Measurements from ENCODE around the gene SIL1. TPM values are rescaled to one million over a fixed set of nuclear protein-coding genes. Genes with fewer than 3 reads are reported as not detected.

SIL1 gene
- total RNA-seq, 1 donor from 2014 or later, result 66.6 TPM

DNA sequence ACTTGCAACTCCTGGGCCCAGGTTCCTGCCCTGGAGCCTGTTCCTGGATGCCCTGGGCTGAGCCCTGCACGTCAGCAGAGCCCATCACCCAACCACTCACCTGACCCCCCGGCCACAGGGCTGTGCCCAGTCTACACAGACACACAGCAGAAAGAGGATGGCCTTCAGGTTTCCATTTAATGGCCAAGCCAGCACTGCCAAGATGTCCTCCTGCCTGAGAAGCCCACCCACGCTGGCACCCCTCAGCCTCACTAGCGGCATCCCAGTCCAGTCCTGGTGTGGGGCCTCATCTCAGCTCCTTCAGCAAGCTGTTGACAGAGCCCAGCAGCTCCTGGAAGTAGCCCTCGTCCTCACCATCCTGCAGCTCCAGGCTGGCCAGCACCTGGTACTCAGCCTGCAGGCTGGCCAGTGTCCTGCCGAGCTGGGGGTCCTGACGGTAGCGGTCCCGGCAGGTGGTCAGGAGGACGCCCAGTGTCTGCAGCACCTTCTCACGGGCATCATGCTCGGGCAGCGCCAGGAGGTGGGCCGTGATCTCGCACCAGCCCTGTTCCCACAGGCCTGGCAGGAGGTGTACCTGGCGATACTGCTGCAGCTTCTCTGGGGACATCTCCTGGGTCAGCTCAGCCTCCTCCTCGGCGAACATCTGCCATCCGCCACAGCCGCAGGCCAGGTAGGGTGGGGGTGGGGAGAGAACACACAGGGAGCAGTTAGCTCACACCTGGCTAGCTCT lies 251.2 kb downstream of the SIL1 start:
- peak; percentile 86 for DNase-seq (ENCODE audit: low spot score)

- DNase-seq (ENCODE audit: low spot score), result peak; percentile 88
Observed at GRCh38 chr5:138946241-138946623, 251.9 kb downstream of the SIL1 start.

GRCh38 chr5:138945421-138946240 lies 252.5 kb downstream of the SIL1 start:
- no peak for DNase-seq (ENCODE audit: low spot score)

GRCh38 chr5:138944527-138945322 lies 253.4 kb downstream of the SIL1 start:
- DNase-seq (ENCODE audit: low spot score), result no peak

- no peak for DNase-seq (ENCODE audit: low spot score)
Observed at GRCh38 chr5:138943599-138944173, 254.5 kb downstream of the SIL1 start.

GRCh38 chr5:138942861-138943260 lies 255.3 kb downstream of the SIL1 start:
- no peak for DNase-seq (ENCODE audit: low spot score)

DNA sequence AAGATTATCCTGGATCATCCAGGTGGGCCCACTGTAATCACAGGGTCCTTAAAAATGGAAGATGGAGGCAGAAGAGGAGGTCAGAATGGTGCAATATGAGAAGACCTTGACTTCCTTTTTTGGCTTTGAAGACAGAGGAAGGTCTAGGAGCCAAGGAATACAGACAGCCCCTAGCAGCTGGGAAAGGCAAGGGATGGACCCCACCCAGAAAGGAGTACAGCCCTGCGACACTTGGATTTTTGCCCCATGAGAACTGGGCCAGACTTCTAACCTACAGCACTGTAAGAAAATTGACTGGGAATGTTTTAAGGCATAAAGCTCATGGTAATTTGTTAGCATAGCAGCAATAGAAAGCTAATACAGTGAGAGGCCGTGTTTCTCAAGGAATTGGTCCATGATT lies 256.1 kb downstream of the SIL1 start:
- no peak for DNase-seq (ENCODE audit: low spot score)

GRCh38 chr5:138938526-138938925 lies 259.6 kb downstream of the SIL1 start:
- DNase-seq (ENCODE audit: low spot score), result no peak

DNA sequence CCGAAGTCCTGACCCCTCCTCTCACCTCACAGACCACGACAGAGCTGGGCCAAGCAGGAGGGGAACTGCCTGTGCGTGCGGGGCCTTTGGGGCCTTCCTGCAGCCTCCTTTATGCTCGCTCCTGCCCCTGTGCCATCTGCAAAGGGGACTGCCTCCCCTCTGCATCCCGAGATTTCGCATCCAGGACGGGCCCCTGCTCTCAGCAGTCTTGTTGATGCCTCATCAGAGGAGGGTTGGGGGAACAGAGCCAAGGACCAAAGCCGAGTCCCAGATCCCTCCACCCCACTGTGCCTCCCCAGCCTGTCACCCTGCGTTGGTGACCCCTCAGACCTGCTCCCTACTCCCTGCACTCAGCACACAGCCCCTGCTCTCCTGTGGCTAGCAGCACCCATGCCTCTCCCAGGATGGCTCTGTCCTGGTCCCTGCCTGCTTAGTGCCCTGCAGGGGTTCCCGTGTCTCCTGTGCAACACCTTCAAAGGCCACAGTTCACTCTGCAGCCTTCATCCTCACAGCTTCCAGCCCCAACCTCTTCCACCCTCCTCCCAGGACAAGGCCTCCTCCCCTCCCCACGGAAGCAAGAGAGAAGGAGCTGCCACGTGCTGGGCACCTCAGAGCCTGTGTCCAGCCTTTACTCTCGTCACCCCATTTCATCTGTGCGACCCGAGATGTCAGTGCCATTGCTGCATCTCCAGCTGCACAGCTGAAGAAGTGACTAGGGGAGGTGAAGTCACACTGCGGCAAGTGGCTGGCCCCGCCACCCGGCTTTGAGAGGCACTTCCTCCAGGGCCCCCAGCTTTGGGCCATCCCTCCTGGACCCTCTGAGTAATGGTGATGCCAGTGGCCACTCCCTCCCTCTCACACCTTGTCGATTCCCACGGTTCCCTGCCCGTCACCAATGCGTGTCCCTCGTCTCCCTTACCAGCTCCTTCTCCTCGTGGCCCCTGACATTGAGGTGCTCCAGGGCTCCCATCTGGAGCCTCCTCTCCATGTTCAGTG lies 260.5 kb downstream of the SIL1 start:
- DNase-seq (ENCODE audit: low spot score), result no peak

- no peak for DNase-seq (ENCODE audit: low spot score)
Observed at GRCh38 chr5:138936968-138937345, 261.2 kb downstream of the SIL1 start.

DNA sequence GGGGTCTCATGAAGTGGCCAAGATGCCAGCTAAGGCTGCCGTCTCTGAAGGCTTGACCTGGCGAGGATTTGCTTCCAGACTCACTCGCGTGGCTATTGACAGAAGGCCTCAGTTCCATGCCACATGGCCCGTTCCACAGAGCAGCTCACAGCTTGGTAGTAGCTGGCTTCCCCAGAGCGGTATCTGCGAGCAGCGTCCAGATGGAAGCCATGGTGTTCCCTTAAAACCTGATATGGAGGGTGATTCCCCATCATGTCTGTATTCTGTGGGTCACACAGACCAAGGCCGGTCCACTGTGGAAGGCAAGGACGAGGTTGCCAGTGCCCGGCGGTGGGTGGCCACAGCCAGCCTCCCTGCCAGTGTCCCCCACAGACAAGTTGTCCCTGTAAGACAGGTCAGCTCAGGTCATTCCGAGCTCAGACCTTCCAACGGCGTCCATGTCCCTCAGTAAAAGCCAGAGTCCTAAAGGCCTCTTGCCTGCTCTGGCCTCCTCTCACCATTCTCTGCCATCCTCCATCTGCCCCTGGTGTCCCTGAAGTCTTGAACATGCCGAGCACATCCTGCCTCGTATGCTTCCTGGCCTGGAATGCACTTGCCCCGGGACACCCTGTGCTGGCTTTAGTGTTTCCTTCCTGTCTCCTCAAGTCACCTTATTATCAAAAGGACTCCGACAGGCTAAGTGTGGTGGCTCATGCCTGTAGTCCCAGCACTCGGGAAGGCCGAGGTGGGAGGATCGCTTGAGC lies 261.8 kb downstream of the SIL1 start:
- no peak for DNase-seq (ENCODE audit: low spot score)

DNA sequence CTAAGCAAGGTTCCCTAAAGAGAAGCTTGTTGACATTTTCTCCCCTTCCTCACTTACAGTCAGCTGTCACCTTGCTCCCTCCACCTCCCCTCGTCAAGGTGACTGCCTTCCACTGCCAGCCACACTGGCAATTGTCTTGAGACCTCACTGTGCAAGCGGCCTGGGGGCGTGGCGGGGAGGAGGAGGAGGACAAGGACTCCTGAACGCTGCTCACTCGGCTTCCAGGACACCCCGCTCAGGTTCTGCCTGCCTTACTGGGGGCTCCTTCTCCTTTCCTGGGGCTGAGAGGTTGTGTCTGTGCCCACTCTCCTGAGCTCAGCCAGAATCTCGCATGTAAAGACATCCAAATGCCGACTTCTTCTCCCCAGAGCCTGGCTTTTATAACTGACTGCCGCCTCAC lies 262.7 kb downstream of the SIL1 start:
- DNase-seq (ENCODE audit: low spot score), result no peak

DNA sequence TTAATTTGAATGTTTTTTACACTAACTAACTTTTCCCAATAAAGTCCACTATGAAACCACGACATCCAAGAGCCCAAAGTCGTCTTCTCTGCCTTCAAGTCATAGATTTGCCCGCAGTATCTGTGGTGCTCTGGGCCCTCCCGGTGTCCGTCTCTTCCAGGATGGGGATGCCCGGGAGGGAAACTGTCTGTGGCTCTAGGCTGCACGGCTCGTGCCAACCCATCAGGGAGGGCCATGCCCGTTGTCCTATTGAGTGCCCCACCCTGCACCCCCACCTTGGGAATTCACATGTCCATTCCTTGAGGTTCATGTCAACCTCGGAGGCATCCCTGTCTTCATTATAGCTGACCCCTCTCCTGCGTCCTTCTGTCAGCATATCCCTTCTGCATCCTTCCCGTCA lies 263.2 kb downstream of the SIL1 start:
- DNase-seq (ENCODE audit: low spot score), result no peak

- no peak for DNase-seq (ENCODE audit: low spot score)
Observed at GRCh38 chr5:138933522-138934290, 264.5 kb downstream of the SIL1 start.

DNA sequence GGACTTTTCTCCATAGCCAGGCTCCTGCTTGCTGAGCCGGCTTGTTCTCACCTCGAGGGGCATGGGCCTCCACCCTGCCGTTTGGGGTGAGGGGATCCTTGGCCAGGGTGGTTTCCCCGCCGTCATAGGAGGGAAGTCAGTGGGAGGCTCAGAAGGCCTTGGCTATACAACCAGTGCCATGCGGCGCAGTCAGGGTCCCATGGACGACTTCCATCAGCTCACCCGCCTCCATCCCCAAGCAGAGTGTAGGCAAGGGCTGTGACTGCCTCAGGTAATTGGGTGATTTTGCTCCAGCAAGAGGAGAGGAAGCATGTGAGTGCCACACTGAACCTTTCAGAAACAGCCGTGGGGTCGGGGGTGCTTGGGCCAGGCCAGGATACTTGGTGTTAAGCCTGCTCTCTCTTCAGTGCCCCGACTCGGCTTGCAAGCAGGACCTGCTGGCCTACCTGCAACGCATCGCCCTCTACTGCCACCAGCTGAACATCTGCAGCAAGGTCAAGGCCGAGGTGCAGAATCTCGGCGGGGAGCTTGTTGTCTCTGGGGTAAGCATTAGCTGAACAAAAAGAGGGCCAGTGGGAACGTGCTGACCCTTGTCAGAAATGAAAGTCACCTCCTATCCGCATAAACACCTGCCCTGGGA lies 265.9 kb downstream of the SIL1 start:
- no peak for DNase-seq (ENCODE audit: low spot score)

DNA sequence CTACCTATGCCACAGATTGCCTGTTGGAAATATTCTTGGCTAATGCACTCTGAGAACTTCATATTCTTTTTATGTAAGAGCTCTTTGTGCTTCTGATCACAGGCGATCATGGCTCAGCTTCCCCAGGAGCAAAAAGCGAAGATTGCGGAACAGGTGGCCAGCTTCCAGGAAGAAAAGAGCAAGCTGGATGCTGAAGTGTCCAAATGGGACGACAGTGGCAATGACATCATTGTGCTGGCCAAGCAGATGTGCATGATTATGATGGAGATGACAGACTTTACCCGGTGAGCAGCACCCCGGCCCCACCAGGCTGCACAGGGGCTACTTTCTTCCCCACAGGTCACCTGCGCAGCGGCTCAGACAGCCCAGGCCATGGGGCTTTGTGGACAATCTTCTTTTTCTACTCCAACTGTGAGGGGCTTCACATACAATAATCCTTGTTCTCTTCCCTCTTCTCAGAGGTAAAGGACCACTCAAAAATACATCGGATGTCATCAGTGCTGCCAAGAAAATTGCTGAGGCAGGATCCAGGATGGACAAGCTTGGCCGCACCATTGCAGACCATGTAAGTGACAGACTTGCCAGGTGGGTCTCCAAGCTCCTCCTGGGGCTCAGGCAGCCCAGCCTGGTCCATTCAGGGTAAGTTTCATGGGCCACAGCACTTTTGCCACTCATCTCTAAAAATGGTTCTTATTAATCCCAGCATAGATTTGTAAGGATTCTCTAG lies 267.6 kb downstream of the SIL1 start:
- DNase-seq (ENCODE audit: low spot score), result no peak

GRCh38 chr5:138929571-138929955 lies 268.6 kb downstream of the SIL1 start:
- DNase-seq (ENCODE audit: low spot score), result no peak

DNA sequence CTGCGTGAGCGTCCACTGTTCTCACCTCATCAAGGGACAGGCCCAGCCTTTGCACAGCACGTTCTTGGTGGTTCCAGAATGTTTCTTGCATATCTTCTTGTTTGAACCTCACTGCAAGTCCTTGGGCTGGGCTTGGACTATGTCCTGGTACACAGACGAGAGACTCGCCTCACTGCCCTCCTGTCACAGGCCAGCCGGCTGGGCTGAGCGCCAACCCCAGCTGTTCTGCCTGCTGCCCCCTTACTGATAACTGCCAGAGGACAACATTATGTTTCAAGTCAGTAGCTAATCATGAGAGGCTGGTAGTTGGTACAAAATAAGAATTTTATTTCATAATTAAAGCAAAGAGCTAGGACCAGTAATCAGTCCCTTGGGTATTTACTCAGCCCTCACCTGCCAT lies 270.2 kb downstream of the SIL1 start:
- no peak for DNase-seq (ENCODE audit: low spot score)

All from mesenteric fat pad (tissue), 1 donor.